ENCODE data around the gene XNDC1N. TPM values are rescaled to one million over a fixed set of nuclear protein-coding genes. Genes with fewer than 3 reads are reported as not detected.

XNDC1N gene
- total RNA-seq, 1 donor from 2014 or later = 6.6 TPM

- Histone ChIP-seq H3K4me2 (no peak overlapping the region), H3K4me3 (no peak overlapping the region), H3K36me3 (no peaks in the 10 kb centered on the region), H2AFZ (replicated peaks) (no peak overlapping the region), H3K79me2 (ENCODE audit: low read depth) (peaks cover 95% of the 10 kb centered on the region), H3K4me1 (peaks cover 7% of the 10 kb centered on the region), H3K27ac (no peak overlapping the region), H3K9me3 (ENCODE audit: low read depth) (no peaks in the 10 kb centered on the region), H4K20me1 (ENCODE audit: low read depth) (peaks cover 17% of the 10 kb centered on the region), H3K9ac (no peak overlapping the region), H3F3A (ENCODE audit: low read depth) (no peaks in the 10 kb centered on the region), H3K27me3 (no peaks in the 10 kb centered on the region)
- no peak overlapping the region for H3K4me3 Mint-ChIP-seq
- H3K9me3 Mint-ChIP-seq = no peaks in the 10 kb centered on the region
- no peak for DNase-seq (ENCODE audit: low spot score)
- H3K36me3 Mint-ChIP-seq = peaks cover 3% of the 10 kb centered on the region
- H3K4me1 Mint-ChIP-seq = peaks cover 9% of the 10 kb centered on the region
- no peak for TF ChIP-seq EZH2phosphoT487 (IDR thresholded peaks at IDR 0.05)
- no peak for TF ChIP-seq EZH2 (IDR thresholded peaks at IDR 0.05)
- TF ChIP-seq CTCF (IDR thresholded peaks at IDR 0.05) = no peak
- H3K27ac Mint-ChIP-seq = no peak overlapping the region
- H3K27me3 Mint-ChIP-seq (ENCODE audit: insufficient read depth, low read depth) = no peaks in the 10 kb centered on the region
Observed at GRCh38 chr11:71946144-71946571, 17.8 kb upstream of the XNDC1N start.

- H3K4me3 ChIP-seq = no peak overlapping the region
- TF ChIP-seq EZH2phosphoT487 (IDR thresholded peaks at IDR 0.05) (no peak), EZH2 (IDR thresholded peaks at IDR 0.05) (no peak), CTCF (IDR thresholded peaks at IDR 0.05) (no peak)
- H3K9me3 ChIP-seq (ENCODE audit: low read depth) = no peaks in the 10 kb centered on the region
- Mint-ChIP-seq H3K9me3 (no peaks in the 10 kb centered on the region), H3K36me3 (peaks cover 9% of the 10 kb centered on the region), H3K27ac (no peak overlapping the region), H3K4me3 (no peak overlapping the region), H3K27me3 (ENCODE audit: insufficient read depth, low read depth) (peaks cover 3% of the 10 kb centered on the region), H3K4me1 (peaks cover 5% of the 10 kb centered on the region)
- peaks cover 31% of the 10 kb centered on the region for H4K20me1 ChIP-seq (ENCODE audit: low read depth)
- no peaks in the 10 kb centered on the region for H3K27me3 ChIP-seq
- no peaks in the 10 kb centered on the region for H3F3A ChIP-seq (ENCODE audit: low read depth)
- H3K4me2 ChIP-seq = peak overlapping the region; percentile 37
- H3K27ac ChIP-seq = no peak overlapping the region
- DNase-seq (ENCODE audit: low spot score) = peak; percentile 33
- H3K9ac ChIP-seq = no peak overlapping the region
- H3K79me2 ChIP-seq (ENCODE audit: low read depth) = peaks cover 98% of the 10 kb centered on the region
- no peaks in the 10 kb centered on the region for H3K36me3 ChIP-seq
- H3K4me1 ChIP-seq = peaks cover 19% of the 10 kb centered on the region
- no peak overlapping the region for H2AFZ ChIP-seq (replicated peaks)
Observed at GRCh38 chr11:71940561-71941219, 12.3 kb upstream of the XNDC1N start.

- H3K4me1 Mint-ChIP-seq = peaks cover 2% of the 10 kb centered on the region
- Histone ChIP-seq H3K9me3 (ENCODE audit: low read depth) (no peaks in the 10 kb centered on the region), H4K20me1 (ENCODE audit: low read depth) (peaks cover 51% of the 10 kb centered on the region), H3K36me3 (no peaks in the 10 kb centered on the region), H3K4me2 (no peak overlapping the region), H3K79me2 (ENCODE audit: low read depth) (peaks cover 98% of the 10 kb centered on the region), H2AFZ (replicated peaks) (no peak overlapping the region), H3K27ac (no peak overlapping the region), H3K27me3 (no peaks in the 10 kb centered on the region), H3F3A (ENCODE audit: low read depth) (no peaks in the 10 kb centered on the region), H3K4me3 (no peak overlapping the region), H3K4me1 (peaks cover 12% of the 10 kb centered on the region), H3K9ac (no peak overlapping the region)
- TF ChIP-seq CTCF (IDR thresholded peaks at IDR 0.05) (no peak), EZH2 (IDR thresholded peaks at IDR 0.05) (no peak), EZH2phosphoT487 (IDR thresholded peaks at IDR 0.05) (no peak)
- peaks cover 9% of the 10 kb centered on the region for H3K36me3 Mint-ChIP-seq
- peaks cover 3% of the 10 kb centered on the region for H3K27me3 Mint-ChIP-seq (ENCODE audit: insufficient read depth, low read depth)
- no peak overlapping the region for H3K4me3 Mint-ChIP-seq
- H3K9me3 Mint-ChIP-seq = no peaks in the 10 kb centered on the region
- DNase-seq (ENCODE audit: low spot score) = no peak
- no peak overlapping the region for H3K27ac Mint-ChIP-seq
Observed at GRCh38 chr11:71937826-71938225, 9.4 kb upstream of the XNDC1N start.

All from neural progenitor cell (in vitro differentiated cells).